Stimulated activated CD4-positive, alpha-beta T cell treated with anti-CD3 and anti-CD28 coated beads, Interleukin-15, amount 100 ng/mL, for 24 hours (primary cell): ENCODE results near the gene SYTL1.

Experiments
- DNase-seq: peaks from one replicate; pipeline ENCODE4 v3.0.0-alpha.2; 2020

The SYTL1 gene

GRCh38 chr1:27341525-27342252, at the start of gene SYTL1:
TSS of gene SYTL1 (plus strand) at chr1:27342022. CDS start at chr1:27345335, 3,313 bp downstream.
- DNase-seq = peak; percentile 75

GRCh38 chr1:27292106-27292505, 49.7 kb upstream of the SYTL1 start:
- DNase-seq = no peak

- no peak for DNase-seq
Observed at GRCh38 chr1:27293915-27294314, 47.9 kb upstream of the SYTL1 start.

GRCh38 chr1:27296773-27297291, 45.0 kb upstream of the SYTL1 start:
- DNase-seq = peak; percentile 82

- DNase-seq = no peak
Observed at GRCh38 chr1:27297903-27298302, 43.9 kb upstream of the SYTL1 start.

- no peak for DNase-seq
Observed at GRCh38 chr1:27298632-27299384, 43.0 kb upstream of the SYTL1 start.

GRCh38 chr1:27299385-27300271, 42.2 kb upstream of the SYTL1 start:
- no peak for DNase-seq

- peak; percentile 78 for DNase-seq
Observed at GRCh38 chr1:27300341-27301051, 41.3 kb upstream of the SYTL1 start.

GRCh38 chr1:27301052-27301422, 40.8 kb upstream of the SYTL1 start:
- no peak for DNase-seq

- DNase-seq = no peak
Observed at GRCh38 chr1:27301582-27302199, 40.1 kb upstream of the SYTL1 start.

GRCh38 chr1:27302612-27303011, 39.2 kb upstream of the SYTL1 start:
- DNase-seq = no peak

GRCh38 chr1:27303509-27303908, 38.3 kb upstream of the SYTL1 start:
- DNase-seq = no peak

- DNase-seq = no peak
Observed at GRCh38 chr1:27306071-27306470, 35.8 kb upstream of the SYTL1 start.

GRCh38 chr1:27306892-27307761, 34.7 kb upstream of the SYTL1 start:
- DNase-seq = no peak

- no peak for DNase-seq
Observed at GRCh38 chr1:27307874-27308598, 33.8 kb upstream of the SYTL1 start.

GRCh38 chr1:27314169-27314568, 27.7 kb upstream of the SYTL1 start:
- DNase-seq = no peak

GRCh38 chr1:27314737-27315136, 27.1 kb upstream of the SYTL1 start:
- DNase-seq = no peak

- no peak for DNase-seq
Observed at GRCh38 chr1:27316860-27317259, 25.0 kb upstream of the SYTL1 start.

- DNase-seq = no peak
Observed at GRCh38 chr1:27318136-27318535, 23.7 kb upstream of the SYTL1 start.

- no peak for DNase-seq
Observed at GRCh38 chr1:27318596-27318995, 23.2 kb upstream of the SYTL1 start.
